Measurements from ENCODE around the gene USP22. TPM values are rescaled to one million over a fixed set of nuclear protein-coding genes. Genes with fewer than 3 reads are reported as not detected.

The USP22 gene
- total and polyA plus RNA-seq, 2 donors (not counting 1 experiment from before 2014, with no cell fraction given) = 235 TPM

GRCh38 chr17:20991276-20992037, 51.4 kb downstream of the USP22 start:
- no peak overlapping the region for H2AFZ ChIP-seq (ENCODE audit: low read length)
- no peaks in the 10 kb centered on the region for H3K27me3 ChIP-seq (ENCODE audit: control insufficient read depth, insufficient read depth, low read length)
- DNase-seq (ENCODE audit: low read depth in 2 of 2) = no peak
- no peaks in the 10 kb centered on the region for H3K9me3 ChIP-seq (ENCODE audit: control insufficient read depth, insufficient read depth, low read depth, low read length)
- no peak overlapping the region for H3K27ac ChIP-seq (ENCODE audit: insufficient read depth, low read length)
- H3K4me2 ChIP-seq (ENCODE audit: extremely low read depth, insufficient read depth, low read length) = no peak overlapping the region
- TF ChIP-seq CTCF (conservative IDR thresholded peaks at IDR 0.05 in 1 of 2, IDR thresholded peaks at IDR 0.05 in 1 of 2; ENCODE audit: low read depth in 1 of 2, low read length in 2 of 2) (no peak), EZH2 (IDR thresholded peaks at IDR 0.05; ENCODE audit: low read length, missing control alignments) (no peak)
- H3K36me3 ChIP-seq (ENCODE audit: control insufficient read depth, insufficient read depth, low read length) = no peaks in the 10 kb centered on the region
- H4K20me1 ChIP-seq (ENCODE audit: control insufficient read depth, extremely low read depth, insufficient read depth, low read length) = no peaks in the 10 kb centered on the region
- H3K4me3 ChIP-seq (replicated peaks in 1 of 4; ENCODE audit: control extremely low read depth in 1 of 4, insufficient read depth in 1 of 4, low read depth in 3 of 4, low read length in 4 of 4) = no peak overlapping the region
- no peak overlapping the region for H3K9ac ChIP-seq (ENCODE audit: insufficient read depth, low read length)
- no peaks in the 10 kb centered on the region for H3K4me1 ChIP-seq (ENCODE audit: control insufficient read depth, extremely low read depth, insufficient read depth, low read length)
- H3K79me2 ChIP-seq (ENCODE audit: control insufficient read depth, insufficient read depth, low read length) = no peaks in the 10 kb centered on the region

- no peaks in the 10 kb centered on the region for H4K20me1 ChIP-seq (ENCODE audit: control insufficient read depth, extremely low read depth, insufficient read depth, low read length)
- no peaks in the 10 kb centered on the region for H3K4me1 ChIP-seq (ENCODE audit: control insufficient read depth, extremely low read depth, insufficient read depth, low read length)
- no peaks in the 10 kb centered on the region for H3K27me3 ChIP-seq (ENCODE audit: control insufficient read depth, insufficient read depth, low read length)
- H3K4me2 ChIP-seq (ENCODE audit: extremely low read depth, insufficient read depth, low read length) = no peak overlapping the region
- no peak overlapping the region for H3K27ac ChIP-seq (ENCODE audit: insufficient read depth, low read length)
- H3K9ac ChIP-seq (ENCODE audit: insufficient read depth, low read length) = no peak overlapping the region
- no peak overlapping the region for H2AFZ ChIP-seq (ENCODE audit: low read length)
- DNase-seq (ENCODE audit: low read depth in 2 of 2) = no peak
- H3K9me3 ChIP-seq (ENCODE audit: control insufficient read depth, insufficient read depth, low read depth, low read length) = no peaks in the 10 kb centered on the region
- no peak for TF ChIP-seq EZH2 (IDR thresholded peaks at IDR 0.05; ENCODE audit: low read length, missing control alignments)
- no peak overlapping the region for H3K4me3 ChIP-seq (replicated peaks in 1 of 4; ENCODE audit: control extremely low read depth in 1 of 4, insufficient read depth in 1 of 4, low read depth in 3 of 4, low read length in 4 of 4)
- no peaks in the 10 kb centered on the region for H3K79me2 ChIP-seq (ENCODE audit: control insufficient read depth, insufficient read depth, low read length)
- no peaks in the 10 kb centered on the region for H3K36me3 ChIP-seq (ENCODE audit: control insufficient read depth, insufficient read depth, low read length)
Measured at GRCh38 chr17:20989991-20990855, 52.6 kb downstream of the USP22 start.

- H3K27me3 ChIP-seq (ENCODE audit: control insufficient read depth, insufficient read depth, low read length) = no peaks in the 10 kb centered on the region
- H3K36me3 ChIP-seq (ENCODE audit: control insufficient read depth, insufficient read depth, low read length) = no peaks in the 10 kb centered on the region
- H2AFZ ChIP-seq (ENCODE audit: low read length) = no peak overlapping the region
- no peak overlapping the region for H3K4me2 ChIP-seq (ENCODE audit: extremely low read depth, insufficient read depth, low read length)
- H3K27ac ChIP-seq (ENCODE audit: insufficient read depth, low read length) = no peak overlapping the region
- no peaks in the 10 kb centered on the region for H4K20me1 ChIP-seq (ENCODE audit: control insufficient read depth, extremely low read depth, insufficient read depth, low read length)
- H3K79me2 ChIP-seq (ENCODE audit: control insufficient read depth, insufficient read depth, low read length) = no peaks in the 10 kb centered on the region
- H3K9me3 ChIP-seq (ENCODE audit: control insufficient read depth, insufficient read depth, low read depth, low read length) = no peaks in the 10 kb centered on the region
- H3K9ac ChIP-seq (ENCODE audit: insufficient read depth, low read length) = no peak overlapping the region
- TF ChIP-seq CTCF (conservative IDR thresholded peaks at IDR 0.05 in 1 of 2, IDR thresholded peaks at IDR 0.05 in 1 of 2; ENCODE audit: low read depth in 1 of 2, low read length in 2 of 2) (no peak), EZH2 (IDR thresholded peaks at IDR 0.05; ENCODE audit: low read length, missing control alignments) (no peak)
- H3K4me3 ChIP-seq (replicated peaks in 1 of 4; ENCODE audit: control extremely low read depth in 1 of 4, insufficient read depth in 1 of 4, low read depth in 3 of 4, low read length in 4 of 4) = no peak overlapping the region
- H3K4me1 ChIP-seq (ENCODE audit: control insufficient read depth, extremely low read depth, insufficient read depth, low read length) = no peaks in the 10 kb centered on the region
- DNase-seq (ENCODE audit: low read depth in 2 of 2) = no peak
Measured at GRCh38 chr17:20989481-20989880, 53.3 kb downstream of the USP22 start.
